Kidney (tissue), 14 donors: ENCODE results near the gene GNA15. TPM values are rescaled to one million over a fixed set of nuclear protein-coding genes. Genes with fewer than 3 reads are reported as not detected.
A peak's percentile ranks its signal among the peaks of the same experiment; 100 is the strongest.

Source experiments
- DNase-seq, 5 donors: peaks; one replicate each; pipeline ENCODE4 v3.0.0-alpha.2; 2013 to 2020
- FAIRE-seq: peaks from 2 replicates; lab custom pipeline; 2012; peaks lifted over from hg19 to GRCh38; lab: Jason Lieb, UNC
- H3K27ac ChIP-seq, 2 donors: one replicate each; pipeline ENCODE4 v1.7.0; 2013; ENCODE audit warnings: low read depth in 2 of 2, low read length in 2 of 2, inconsistent platforms in 1 of 2
- H3K27me3 ChIP-seq: one replicate; pipeline ENCODE4 v1.7.1; 2013; ENCODE audit warnings: low read length, inconsistent platforms; ENCODE audit not compliant: control insufficient read depth, insufficient read depth
- H3K36me3 ChIP-seq, 3 donors: one replicate each; pipeline versions ENCODE4 v1.7.0 to v1.7.1; 2013; ENCODE audit warnings: low read length in 3 of 3, control low read depth in 1 of 3, inconsistent platforms in 1 of 3; ENCODE audit not compliant: insufficient read depth in 3 of 3, control insufficient read depth in 2 of 3
- H3K4me1 ChIP-seq, 3 donors: one replicate each; pipeline versions ENCODE4 v1.7.0 to v1.7.1; 2013; ENCODE audit warnings: low read length in 3 of 3, inconsistent platforms in 1 of 3, low read depth in 1 of 3; ENCODE audit not compliant: control insufficient read depth in 2 of 3, insufficient read depth in 2 of 3
- H3K4me3 ChIP-seq, 3 donors: one replicate each; pipeline versions ENCODE4 v1.7.0 to v1.8.1; 2013; ENCODE audit warnings: low read length in 3 of 3, control low read depth in 1 of 3, inconsistent platforms in 1 of 3
- H3K9ac ChIP-seq, 3 donors: one replicate each; pipeline versions ENCODE4 v1.7.0 to v1.7.1; 2013; ENCODE audit warnings: low read length in 3 of 3, control low read depth in 1 of 3, inconsistent platforms in 1 of 3
- H3K9me3 ChIP-seq, 3 donors: one replicate each; pipeline versions ENCODE4 v1.7.0 to v1.7.1; 2013; ENCODE audit warnings: low read length in 3 of 3, control low read depth in 1 of 3, inconsistent platforms in 1 of 3; ENCODE audit not compliant: control insufficient read depth in 2 of 3, insufficient read depth in 1 of 3
- CTCF ChIP-seq: IDR thresholded peaks from 3 replicates; pipeline ENCODE4 v1.5.1; 2012; ENCODE audit warnings: mild to moderate bottlenecking, moderate library complexity, borderline replicate concordance; ENCODE audit not compliant: insufficient read depth; ENCODE audit errors: extremely low read depth
- intact Hi-C: fragments of 100-400 bp; cut with DNase I; formaldehyde crosslinking; loops from one replicate; pipeline ENCODE4 v1.11.1; 2022
- polyA plus RNA-seq: library from polyadenylated mRNA; stranded (reverse); fragments of 350-450 nt; fragmentation: Illumina TruSeq; extraction: RNeasy Lipid Tissue Mini Kit (QIAGEN cat#74804); gene quantifications from one replicate; pipeline ENCODE4 v1.2.3, GENCODE V29; 2014; ENCODE audit warnings: low read depth, low replicate concordance; ENCODE audit not compliant: insufficient read depth
- total RNA-seq: library from RNA; stranded (reverse); fragmentation: NEBNext Ultra II Directional; extraction: Animal tissue kit (Norgen Biotek cat#: 25700); gene quantifications from one replicate; pipeline ENCODE4 v1.2.1, GENCODE V29; 2021
- donor health status: control.
- donor health status: control.
- donor health status: control.
- donor health status: control.
- donor health status: control.
- donor health status: DM: yes; HTN: yes; CAD: no.
- donor health status: Normal renal cell carcinoma (clear cell type).

GNA15 gene
- total and polyA plus RNA-seq, 2 donors from 2014 or later = 1.7 to 8.7 TPM

- DNase-seq (no peak), FAIRE-seq (no peak)
- H3K4me1 ChIP-seq = peaks cover 0 to 7% (median 4%) of the 10 kb centered on the region in 3 donors
- H3K27ac ChIP-seq = peak overlapping the region; percentile 76 to 82
- no peaks in the 10 kb centered on the region for H3K27me3 ChIP-seq
- peaks cover 0 to 4% (median 0%) of the 10 kb centered on the region in 3 donors for H3K9me3 ChIP-seq
- intact Hi-C loops = no loop called here
- no peak overlapping the region for H3K9ac ChIP-seq
- no peak overlapping the region for H3K4me3 ChIP-seq
- H3K36me3 ChIP-seq = no peaks in the 10 kb centered on the region
- TF ChIP-seq CTCF = no peak
These were observed 6.4 kb downstream of the GNA15 start for GRCh38 chr19:3142292-3142670.

- intact Hi-C loops = no loop called here
- no peak for TF ChIP-seq CTCF
- DNase-seq = no peak
- Histone ChIP-seq H3K9ac (no peak overlapping the region), H3K36me3 (no peaks in the 10 kb centered on the region), H3K27me3 (no peaks in the 10 kb centered on the region), H3K4me3 (no peak overlapping the region), H3K4me1 (peaks cover 0 to 7% (median 4%) of the 10 kb centered on the region in 3 donors), H3K9me3 (peaks cover 0 to 4% (median 0%) of the 10 kb centered on the region in 3 donors), H3K27ac (no peak overlapping the region)
- no peak for FAIRE-seq
These were observed 7.0 kb downstream of the GNA15 start for GRCh38 chr19:3142781-3143337.

GRCh38 chr19:3145909-3146676, 10.3 kb downstream of the GNA15 start:
- FAIRE-seq (no peak), DNase-seq (no peak)
- no peak overlapping the region for H3K9ac ChIP-seq
- no peak overlapping the region for H3K27ac ChIP-seq
- H3K9me3 ChIP-seq = no peaks in the 10 kb centered on the region
- H3K27me3 ChIP-seq = no peaks in the 10 kb centered on the region
- no peak for TF ChIP-seq CTCF
- intact Hi-C loops = no loop called here
- H3K4me1 ChIP-seq = peaks cover 0 to 5% (median 4%) of the 10 kb centered on the region in 3 donors
- no peaks in the 10 kb centered on the region for H3K36me3 ChIP-seq
- H3K4me3 ChIP-seq = no peak overlapping the region
